Upper lobe of right lung (tissue), 1 donor: ENCODE results near the gene GNAO1. TPM values are rescaled to one million over a fixed set of nuclear protein-coding genes. Genes with fewer than 3 reads are reported as not detected.

Experiments
- ATAC-seq: fragments of 200-7000 bp; cut with Tn5 transposase; one replicate; pipeline ENCODE4 v1.9.1; 2020; ENCODE audit warnings: mild to moderate bottlenecking, moderate library complexity
- DNase-seq: peaks from one replicate; pipeline ENCODE4 v3.0.0-alpha.2; 2020
- H3K27ac ChIP-seq: fragments of 200-600 bp; one replicate; pipeline ENCODE4 v1.8.0; 2022
- H3K27me3 ChIP-seq: fragments of 200-600 bp; one replicate; pipeline ENCODE4 v1.8.0; 2022; ENCODE audit warnings: mild to moderate bottlenecking
- H3K36me3 ChIP-seq: fragments of 200-600 bp; one replicate; pipeline ENCODE4 v1.8.0; 2022
- H3K4me1 ChIP-seq: fragments of 200-600 bp; one replicate; pipeline ENCODE4 v1.8.0; 2022
- H3K4me3 ChIP-seq: fragments of 200-600 bp; one replicate; pipeline ENCODE4 v1.8.0; 2022; ENCODE audit warnings: mild to moderate bottlenecking
- H3K9me3 ChIP-seq: fragments of 200-600 bp; one replicate; pipeline ENCODE4 v1.8.0; 2022
- intact Hi-C: fragments of 100-400 bp; cut with DNase I; formaldehyde crosslinking; loops from one replicate; pipeline ENCODE4 v1.11.0; 2022
- total RNA-seq: library from RNA; stranded (reverse); fragmentation: NEBNext Ultra II Directional; extraction: Animal tissue kit (Norgen Biotek cat#: 25700); gene quantifications from one replicate; pipeline ENCODE4 v1.2.1, GENCODE V29; 2021
- TF ChIP-seq, protein P1 (sequence below): fragments of 200-600 bp; IDR thresholded peaks from one replicate; pipeline ENCODE4 v1.8.0; 2022; ENCODE audit warnings: antibody characterized with exemption
- donor health status: DM: no; HTN: yes; CAD: no; lungs with severe emphysema.

GNAO1 gene
- total RNA-seq, 1 donor from 2014 or later: 1.8 TPM

DNA sequence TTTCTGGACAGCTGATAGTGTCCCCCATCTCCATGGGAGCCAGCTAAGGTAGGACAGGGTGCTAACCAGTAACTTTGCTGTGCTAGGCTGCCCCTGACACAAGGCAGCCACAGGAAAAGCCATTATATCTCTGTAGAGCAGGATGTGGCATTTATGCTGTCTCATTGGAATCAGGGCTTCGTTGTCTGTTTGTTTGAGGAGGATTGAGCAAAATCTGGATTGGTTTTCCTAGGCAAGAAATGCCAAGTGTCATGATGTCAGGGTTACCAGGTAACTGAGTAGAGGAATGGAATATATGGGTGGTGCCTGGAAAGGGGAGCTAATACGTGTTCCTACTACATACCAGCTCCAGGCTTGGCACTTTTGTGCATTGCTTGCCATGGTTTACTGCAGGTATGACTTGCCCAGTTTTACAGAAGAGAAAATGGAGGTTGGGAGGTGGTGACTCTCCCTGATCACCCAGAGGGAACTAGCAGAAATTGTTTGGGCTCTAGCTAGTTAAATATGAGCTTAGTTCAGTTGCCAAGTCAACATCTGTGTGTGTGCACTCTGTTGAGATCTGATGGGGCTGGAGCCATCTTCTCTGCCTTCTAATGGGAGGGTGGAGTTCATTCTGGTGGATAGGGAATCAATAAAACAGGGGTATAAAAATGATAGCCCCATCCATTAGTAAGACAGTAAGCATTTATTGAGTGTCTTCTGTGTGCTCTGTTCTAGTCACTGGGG lies 33.9 kb downstream of the GNAO1 start:
- DNase-seq (no peak), ATAC-seq (no peak)
- TF ChIP-seq, protein P1, sequence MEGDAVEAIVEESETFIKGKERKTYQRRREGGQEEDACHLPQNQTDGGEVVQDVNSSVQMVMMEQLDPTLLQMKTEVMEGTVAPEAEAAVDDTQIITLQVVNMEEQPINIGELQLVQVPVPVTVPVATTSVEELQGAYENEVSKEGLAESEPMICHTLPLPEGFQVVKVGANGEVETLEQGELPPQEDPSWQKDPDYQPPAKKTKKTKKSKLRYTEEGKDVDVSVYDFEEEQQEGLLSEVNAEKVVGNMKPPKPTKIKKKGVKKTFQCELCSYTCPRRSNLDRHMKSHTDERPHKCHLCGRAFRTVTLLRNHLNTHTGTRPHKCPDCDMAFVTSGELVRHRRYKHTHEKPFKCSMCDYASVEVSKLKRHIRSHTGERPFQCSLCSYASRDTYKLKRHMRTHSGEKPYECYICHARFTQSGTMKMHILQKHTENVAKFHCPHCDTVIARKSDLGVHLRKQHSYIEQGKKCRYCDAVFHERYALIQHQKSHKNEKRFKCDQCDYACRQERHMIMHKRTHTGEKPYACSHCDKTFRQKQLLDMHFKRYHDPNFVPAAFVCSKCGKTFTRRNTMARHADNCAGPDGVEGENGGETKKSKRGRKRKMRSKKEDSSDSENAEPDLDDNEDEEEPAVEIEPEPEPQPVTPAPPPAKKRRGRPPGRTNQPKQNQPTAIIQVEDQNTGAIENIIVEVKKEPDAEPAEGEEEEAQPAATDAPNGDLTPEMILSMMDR: no peak
- H3K27ac ChIP-seq: no peak overlapping the region
- intact Hi-C loops: no loop called here
- H3K4me1 ChIP-seq: no peaks in the 10 kb centered on the region
- no peaks in the 10 kb centered on the region for H3K36me3 ChIP-seq
- H3K9me3 ChIP-seq: no peaks in the 10 kb centered on the region
- no peaks in the 10 kb centered on the region for H3K27me3 ChIP-seq
- no peak overlapping the region for H3K4me3 ChIP-seq

DNA sequence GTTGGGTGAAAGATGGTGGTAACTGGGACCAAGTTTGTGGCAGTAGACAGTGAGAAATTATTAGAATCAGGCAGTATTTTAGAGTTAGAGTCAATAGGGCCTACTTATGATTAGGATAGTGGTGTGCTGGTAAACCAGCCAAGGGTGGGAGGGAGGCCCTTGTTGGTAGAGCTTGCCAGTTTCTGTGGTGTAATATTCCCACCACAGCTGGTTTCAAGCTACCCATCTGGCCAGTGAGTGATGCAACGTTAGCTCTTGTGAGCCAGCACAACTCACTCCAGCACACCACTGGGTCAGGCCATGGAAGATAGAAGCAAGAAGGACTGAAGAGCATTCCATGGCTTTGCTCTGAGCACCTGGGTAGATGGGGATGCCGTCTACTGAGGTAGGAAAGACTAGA lies 34.9 kb downstream of the GNAO1 start:
- Histone ChIP-seq H3K36me3 (no peaks in the 10 kb centered on the region), H3K27ac (no peak overlapping the region), H3K27me3 (no peaks in the 10 kb centered on the region), H3K4me3 (no peak overlapping the region), H3K9me3 (no peaks in the 10 kb centered on the region), H3K4me1 (no peaks in the 10 kb centered on the region)
- intact Hi-C loops: no loop called here
- TF ChIP-seq, protein P1: no peak
- DNase-seq: no peak
- no peak for ATAC-seq

DNA sequence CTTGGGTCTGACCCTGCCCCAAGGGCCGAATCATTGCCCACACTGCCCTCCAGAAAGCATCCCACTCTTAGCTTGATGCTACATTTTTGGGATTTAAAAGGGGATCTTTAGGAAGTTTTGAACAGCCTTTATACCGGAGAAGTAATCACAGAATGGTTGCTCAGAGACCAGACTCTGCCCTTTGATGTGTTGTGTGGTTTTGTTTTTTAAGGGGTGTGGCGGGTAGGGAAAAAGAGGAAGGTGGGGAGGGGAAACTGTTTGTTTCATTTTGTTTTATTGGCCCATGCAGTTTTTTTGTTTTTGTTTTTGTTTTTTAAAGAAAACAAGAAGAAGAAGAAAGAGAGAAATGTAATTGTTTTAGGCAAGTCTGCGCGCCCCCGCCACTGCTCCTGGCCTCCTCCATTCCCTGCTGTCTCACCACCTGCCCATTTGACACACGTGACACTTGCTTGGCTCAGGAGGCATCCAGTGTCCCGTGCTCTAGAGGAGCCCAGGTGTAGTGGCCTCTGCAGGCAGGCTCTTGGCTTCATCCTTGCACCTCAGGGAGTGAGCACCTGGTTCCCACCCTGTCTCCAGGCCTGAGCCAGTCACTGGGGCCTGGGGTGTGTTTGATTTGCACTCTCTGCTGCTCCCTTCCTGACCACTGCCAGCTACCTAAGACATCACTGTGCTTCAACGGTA lies 35.7 kb downstream of the GNAO1 start:
- DNase-seq (no peak), ATAC-seq (no peak)
- no peak overlapping the region for H3K27ac ChIP-seq
- H3K9me3 ChIP-seq: no peaks in the 10 kb centered on the region
- intact Hi-C loops: no loop called here
- TF ChIP-seq, protein P1: no peak
- no peak overlapping the region for H3K4me3 ChIP-seq
- no peaks in the 10 kb centered on the region for H3K27me3 ChIP-seq
- no peaks in the 10 kb centered on the region for H3K4me1 ChIP-seq
- H3K36me3 ChIP-seq: no peaks in the 10 kb centered on the region

DNA sequence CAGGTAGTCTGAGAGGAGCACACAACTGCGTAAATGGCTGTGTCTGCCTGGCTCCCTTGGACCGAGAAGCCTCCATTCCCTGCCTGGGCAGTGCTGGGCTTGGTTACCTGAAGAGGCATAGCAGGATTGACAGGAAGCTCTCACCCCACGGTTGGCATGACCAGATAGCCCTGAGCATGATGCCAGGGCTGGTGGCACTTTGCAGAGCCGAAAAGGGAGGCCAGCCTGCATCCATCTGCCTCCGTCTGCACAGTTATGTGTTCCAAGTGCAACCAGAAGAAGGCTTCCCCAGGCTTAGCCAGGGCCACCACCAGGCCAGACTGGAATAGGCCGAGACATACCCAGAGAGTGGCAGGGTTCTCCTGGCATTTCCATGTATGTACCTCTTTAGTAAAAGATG lies 36.6 kb downstream of the GNAO1 start:
- DNase-seq: no peak
- H3K27ac ChIP-seq: no peak overlapping the region
- no peak for ATAC-seq
- H3K9me3 ChIP-seq: no peaks in the 10 kb centered on the region
- H3K4me3 ChIP-seq: no peak overlapping the region
- intact Hi-C loops: no loop called here
- H3K27me3 ChIP-seq: no peaks in the 10 kb centered on the region
- no peaks in the 10 kb centered on the region for H3K36me3 ChIP-seq
- no peaks in the 10 kb centered on the region for H3K4me1 ChIP-seq
- TF ChIP-seq, protein P1: no peak

GRCh38 chr16:56228476-56228875 lies 37.2 kb downstream of the GNAO1 start:
- TF ChIP-seq, protein P1: no peak
- Histone ChIP-seq H3K4me3 (no peak overlapping the region), H3K27ac (no peak overlapping the region), H3K27me3 (no peaks in the 10 kb centered on the region), H3K36me3 (no peaks in the 10 kb centered on the region), H3K9me3 (no peaks in the 10 kb centered on the region), H3K4me1 (no peaks in the 10 kb centered on the region)
- no peak for DNase-seq
- intact Hi-C loops: no loop called here
- no peak for ATAC-seq
